GM12892 (cell line): Measurements from ENCODE around the gene DGKB.

Experiments used
- POLR2A ChIP-seq: IDR thresholded peaks from 2 replicates; pipeline ENCODE4 v1.6.1; 2011; ENCODE audit warnings: low read depth, low read length, control low read depth
- POLR2AphosphoS5 ChIP-seq: IDR thresholded peaks from 2 replicates; pipeline ENCODE4 v1.6.1; 2011; ENCODE audit warnings: low read depth, low read length, control low read depth
- TAF1 ChIP-seq: IDR thresholded peaks from 2 replicates; pipeline ENCODE4 v1.6.1; 2011; ENCODE audit warnings: low read depth, mild to moderate bottlenecking, control low read depth, low read length, borderline replicate concordance

GRCh38 chr7:14871880-14872279 is 30.7 kb downstream of the DGKB start:
- TF ChIP-seq POLR2A: no peak
- no peak for TF ChIP-seq POLR2AphosphoS5
- TF ChIP-seq TAF1: no peak
